MCF 10A (cell line): ENCODE measurements around the gene RPS15. TPM values are rescaled to one million over a fixed set of nuclear protein-coding genes. Genes with fewer than 3 reads are reported as not detected.

Experiments used
- BruUV-seq: library from RNA; stranded (reverse); fragments of 400-500 nt; replicated peaks from 2 replicates; lab custom pipeline; 2021; lab: Mats Ljungman, UMichigan
- CTCF ChIA-PET: fragments of 300-600 bp; sonication (Branson Sonifier 250); formaldehyde crosslinking; extraction: SDS; loops from one replicate; lab custom pipeline; 2021; ENCODE audit warnings: antibody characterized with exemption, inconsistent platforms; lab: Yijun Ruan, JAX
- POLR2A ChIA-PET: fragments of 300-600, 350-650 bp; sonication (Branson Sonifier 250); formaldehyde crosslinking; extraction: SDS; loops from one replicate; lab custom pipeline; 2020; ENCODE audit warnings: antibody characterized with exemption, inconsistent platforms; lab: Yijun Ruan, JAX
- DNase-seq: peaks from one replicate; pipeline ENCODE4 v3.0.0-alpha.2; 2018; ENCODE audit not compliant: unreplicated experiment
- H3K27ac Mint-ChIP-seq: one replicate; pipeline ENCODE4 v1.8.0; 2022; ENCODE audit warnings: mild to moderate bottlenecking, low read depth, mixed read lengths; ENCODE audit not compliant: unreplicated experiment
- H3K27me3 Mint-ChIP-seq: one replicate; pipeline ENCODE4 v1.8.0; 2022; ENCODE audit warnings: mixed read lengths; ENCODE audit not compliant: insufficient read depth, unreplicated experiment
- H3K36me3 Mint-ChIP-seq: one replicate; pipeline ENCODE4 v1.8.0; 2022; ENCODE audit warnings: mild to moderate bottlenecking, moderate library complexity, mixed read lengths; ENCODE audit not compliant: insufficient read depth, unreplicated experiment
- H3K4me1 Mint-ChIP-seq: one replicate; pipeline ENCODE4 v1.8.0; 2022; ENCODE audit warnings: mixed read lengths; ENCODE audit not compliant: insufficient read depth, unreplicated experiment
- H3K4me3 Mint-ChIP-seq: one replicate; pipeline ENCODE4 v1.8.0; 2022; ENCODE audit warnings: mild to moderate bottlenecking, moderate library complexity, mixed read lengths; ENCODE audit not compliant: unreplicated experiment
- H3K9me3 Mint-ChIP-seq: one replicate; pipeline ENCODE4 v1.8.0; 2022; ENCODE audit warnings: mixed read lengths; ENCODE audit not compliant: unreplicated experiment
- CTCF ChIP-seq: fragments of 200-600 bp; IDR thresholded peaks from one replicate; pipeline ENCODE4 v1.8.0; 2022; ENCODE audit warnings: antibody characterized with exemption, mild to moderate bottlenecking; ENCODE audit not compliant: unreplicated experiment
- intact Hi-C: fragments of 100-400 bp; cut with micrococcal nuclease; formaldehyde crosslinking; loops from 2 replicates; pipeline ENCODE4 v1.14.1; 2022
- total RNA-seq: library from RNA; stranded (reverse); gene quantifications from 2 replicates; pipeline ENCODE4 v1.2.3, GENCODE V29; 2022

RPS15 gene
- total RNA-seq, 1 experiment from 2014 or later = 1,168 TPM

DNA sequence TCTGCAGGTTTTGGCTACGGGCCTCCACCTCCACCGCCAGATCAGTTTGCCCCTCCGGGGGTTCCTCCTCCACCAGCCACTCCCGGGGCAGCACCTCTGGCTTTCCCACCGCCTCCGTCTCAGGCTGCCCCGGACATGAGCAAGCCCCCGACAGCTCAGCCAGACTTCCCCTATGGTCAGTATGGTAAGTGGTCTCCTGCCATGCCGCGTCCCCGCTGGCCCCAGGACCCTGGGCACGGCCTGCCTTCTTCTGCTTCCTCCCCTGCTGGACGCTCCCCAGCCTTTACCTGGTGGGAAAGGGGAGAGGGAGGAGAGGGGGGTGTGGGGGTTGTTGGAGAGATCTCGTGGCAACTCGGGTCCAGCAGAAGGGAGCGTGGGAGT is 5.7 kb upstream of the RPS15 start:
- Mint-ChIP-seq H3K4me1 (no peaks in the 10 kb centered on the region), H3K4me3 (no peak overlapping the region), H3K36me3 (peaks cover 80% of the 10 kb centered on the region), H3K9me3 (no peaks in the 10 kb centered on the region), H3K27ac (no peak overlapping the region), H3K27me3 (no peaks in the 10 kb centered on the region)
- ChIA-PET POLR2A (interaction anchor here (0.9 kb wide), 1 partner anchor 21 kb away, joined by 3 read pairs; no protein-coding TSS in a partner anchor), CTCF (no interaction called here)
- DNase-seq = no peak
- TF ChIP-seq CTCF = no peak
- no TSS peak for BruUV-seq
- intact Hi-C loops = no loop called here

GRCh38 chr19:1433119-1434039 is 4.8 kb upstream of the RPS15 start:
- DNase-seq = no peak
- Mint-ChIP-seq H3K36me3 (peaks cover 79% of the 10 kb centered on the region), H3K4me3 (no peak overlapping the region), H3K9me3 (no peaks in the 10 kb centered on the region), H3K27ac (no peak overlapping the region), H3K27me3 (no peaks in the 10 kb centered on the region), H3K4me1 (no peaks in the 10 kb centered on the region)
- ChIA-PET POLR2A (no interaction called here), CTCF (no interaction called here)
- no TSS peak for BruUV-seq
- intact Hi-C loops = no loop called here
- TF ChIP-seq CTCF = no peak

- H3K4me3 Mint-ChIP-seq = no peak overlapping the region
- no TSS peak for BruUV-seq
- no peak for TF ChIP-seq CTCF
- ChIA-PET CTCF (no interaction called here), POLR2A (no interaction called here)
- no peaks in the 10 kb centered on the region for H3K27me3 Mint-ChIP-seq
- no peaks in the 10 kb centered on the region for H3K4me1 Mint-ChIP-seq
- intact Hi-C loops = no loop called here
- H3K27ac Mint-ChIP-seq = no peak overlapping the region
- H3K36me3 Mint-ChIP-seq = peaks cover 77% of the 10 kb centered on the region
- DNase-seq = no peak
- no peaks in the 10 kb centered on the region for H3K9me3 Mint-ChIP-seq
Observed at GRCh38 chr19:1434040-1434366, 4.2 kb upstream of the RPS15 start.

DNA sequence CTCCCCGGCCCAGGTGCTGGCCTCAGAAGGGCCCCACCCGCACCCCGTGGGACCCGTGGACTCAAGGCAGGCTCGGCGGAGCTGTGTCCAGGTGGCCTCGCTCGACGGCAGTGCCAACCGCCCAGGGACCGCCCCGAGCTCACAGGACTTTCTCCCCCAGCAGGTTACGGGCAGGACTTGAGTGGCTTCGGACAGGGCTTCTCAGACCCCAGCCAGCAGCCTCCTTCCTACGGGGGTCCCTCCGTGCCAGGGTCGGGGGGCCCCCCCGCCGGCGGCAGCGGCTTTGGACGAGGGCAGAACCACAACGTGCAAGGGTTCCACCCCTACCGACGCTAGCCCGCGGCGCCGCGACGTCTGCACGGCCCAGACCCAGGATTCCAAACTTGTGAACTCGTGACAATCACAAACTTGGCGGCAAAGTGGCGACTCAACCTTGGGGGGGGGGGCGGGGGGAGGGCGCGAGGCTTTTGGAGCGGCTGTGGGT is 3.6 kb upstream of the RPS15 start:
- H3K4me1 Mint-ChIP-seq = no peaks in the 10 kb centered on the region
- H3K4me3 Mint-ChIP-seq = no peak overlapping the region

More for the DNA sequence above, 3.6 kb upstream of the RPS15 start:
- DNase-seq = no peak
- no peaks in the 10 kb centered on the region for H3K9me3 Mint-ChIP-seq
- no peak overlapping the region for H3K27ac Mint-ChIP-seq
- ChIA-PET CTCF (interaction anchor here (0.9 kb wide), 1 partner anchor 11 kb away, joined by 4 read pairs; no protein-coding TSS in a partner anchor), POLR2A (no interaction called here)
- no peak for TF ChIP-seq CTCF
- H3K27me3 Mint-ChIP-seq = no peaks in the 10 kb centered on the region
- BruUV-seq = no TSS peak
- peaks cover 75% of the 10 kb centered on the region for H3K36me3 Mint-ChIP-seq
- intact Hi-C loops = no loop called here
